B cell (primary cell): ENCODE measurements around the gene PBXIP1.

Experiments used
- CTCF ChIP-seq: fragments of 200-600 bp; IDR thresholded peaks from one replicate; pipeline ENCODE4 v1.8.0; 2022; ENCODE audit warnings: antibody characterized with exemption, mild to moderate bottlenecking
- EZH2 ChIP-seq: IDR thresholded peaks from 2 replicates; pipeline ENCODE4 v1.6.1; 2012; ENCODE audit warnings: borderline replicate concordance, low read depth, mild to moderate bottlenecking, moderate library complexity, low read length; ENCODE audit not compliant: insufficient read depth, poor library complexity, severe bottlenecking

DNA sequence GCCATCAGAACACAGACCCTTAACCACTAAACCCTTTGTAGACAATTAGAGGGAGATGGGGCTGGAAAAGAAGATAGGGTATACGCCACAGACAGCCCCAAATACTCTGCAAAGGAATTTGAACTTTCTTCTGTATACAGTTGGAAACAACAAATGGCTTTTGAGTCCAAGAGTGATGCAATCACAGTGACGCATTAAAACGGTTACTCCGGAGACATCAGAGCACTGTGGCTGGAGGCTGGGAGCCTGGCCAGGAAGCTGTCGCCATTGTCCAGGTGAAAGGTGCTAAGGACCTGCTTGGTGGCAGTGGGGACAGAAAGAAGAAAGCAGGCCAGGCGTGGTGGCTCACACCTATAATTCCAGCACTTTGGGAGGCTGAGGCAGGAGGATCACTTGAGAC lies 31.4 kb upstream of the PBXIP1 start:
- TF ChIP-seq CTCF (no peak), EZH2 (no peak)
